ENCODE measurements around the gene KLHL17.

The KLHL17 gene

GRCh38 chr1:923991-924655, 36.3 kb upstream of the KLHL17 start:
- Histone ChIP-seq H3K9me3 (ENCODE audit: control insufficient read depth, insufficient read depth, low read length) (no peaks in the 10 kb centered on the region), H3K4me3 (ENCODE audit: low read length) (0 out of 2 replicates have a peak overlapping the region, but pooled peaks have one; percentile 17), H3K79me2 (ENCODE audit: control insufficient read depth, low read length) (no peaks in the 10 kb centered on the region), H3K4me2 (ENCODE audit: low read length) (no peak overlapping the region; the same call in 1 of the 2 replicates), H3K27me3 (ENCODE audit: control insufficient read depth, low read length) (peaks cover 65% of the 10 kb centered on the region), H3K36me3 (ENCODE audit: control insufficient read depth, low read length) (no peaks in the 10 kb centered on the region), H3K27ac (ENCODE audit: low read depth, low read length) (no peak overlapping the region), H4K20me1 (ENCODE audit: control insufficient read depth, insufficient read depth, low read depth, low read length) (no peaks in the 10 kb centered on the region; the same call in 1 of the 2 replicates), H3K4me1 (ENCODE audit: control insufficient read depth, low read length) (peaks cover 20% of the 10 kb centered on the region), H3F3A (ENCODE audit: control insufficient read depth, insufficient read depth) (no peaks in the 10 kb centered on the region), H3K9me2 (replicated peaks; ENCODE audit: control insufficient read depth, low read length) (no peaks in the 10 kb centered on the region)
- TF ChIP-seq CTCF (IDR thresholded peaks at IDR 0.05; ENCODE audit: low read depth, low read length, poor library complexity, severe bottlenecking): no peak
- no peak for TF ChIP-seq EZH2phosphoT487 (IDR thresholded peaks at IDR 0.05; ENCODE audit: borderline replicate concordance, low read length)

DNA sequence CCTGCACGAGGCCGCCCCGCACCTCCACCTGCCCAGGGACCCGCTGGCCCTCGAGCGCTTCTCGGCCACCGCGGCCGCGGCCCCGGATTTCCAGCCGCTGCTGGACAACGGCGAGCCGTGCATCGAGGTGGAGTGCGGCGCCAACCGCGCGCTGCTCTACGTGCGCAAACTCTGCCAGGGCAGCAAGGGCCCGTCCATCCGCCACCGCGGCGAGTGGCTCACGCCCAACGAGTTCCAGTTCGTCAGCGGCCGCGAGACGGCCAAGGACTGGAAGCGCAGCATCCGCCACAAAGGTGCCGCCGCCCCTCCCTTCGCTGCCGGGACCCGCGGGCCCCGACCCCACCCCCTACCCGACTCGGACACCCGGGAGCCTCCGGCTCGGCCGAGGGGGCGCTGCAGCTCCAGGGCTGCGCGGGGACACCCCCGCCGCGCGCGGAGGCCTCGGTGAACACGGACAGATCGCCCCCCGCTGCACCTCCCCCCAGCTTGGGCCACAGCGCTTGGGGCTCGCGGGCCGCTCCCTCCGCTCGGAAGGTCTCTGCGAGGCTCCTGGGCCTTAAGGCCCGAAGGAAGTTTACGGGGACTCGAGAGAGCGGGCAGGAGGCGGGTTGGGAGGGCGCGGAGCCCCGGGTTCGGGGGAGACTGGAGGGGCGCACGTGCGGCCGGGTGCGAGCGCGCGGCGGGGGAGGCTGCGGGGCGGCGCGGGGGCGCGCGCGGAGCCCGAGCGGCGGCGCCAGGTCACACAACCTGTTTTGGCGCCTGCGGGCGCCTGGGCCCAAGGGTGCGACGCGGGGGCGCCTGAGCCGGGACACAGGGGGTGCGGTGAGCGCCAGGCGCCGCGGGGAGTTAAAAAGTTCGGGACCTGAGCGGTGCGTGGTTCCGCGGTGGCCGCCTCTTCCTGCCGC, 35.5 kb upstream of the KLHL17 start:
- Histone ChIP-seq H3K9me2 (replicated peaks; ENCODE audit: control insufficient read depth, low read length) (no peaks in the 10 kb centered on the region), H3F3A (ENCODE audit: control insufficient read depth, insufficient read depth) (no peaks in the 10 kb centered on the region), H3K4me1 (ENCODE audit: control insufficient read depth, low read length) (peaks cover 20% of the 10 kb centered on the region), H3K4me3 (ENCODE audit: low read length) (no peak overlapping the region), H3K79me2 (ENCODE audit: control insufficient read depth, low read length) (no peaks in the 10 kb centered on the region), H3K36me3 (ENCODE audit: control insufficient read depth, low read length) (no peaks in the 10 kb centered on the region), H3K9me3 (ENCODE audit: control insufficient read depth, insufficient read depth, low read length) (no peaks in the 10 kb centered on the region), H3K4me2 (ENCODE audit: low read length) (no peak overlapping the region), H4K20me1 (ENCODE audit: control insufficient read depth, insufficient read depth, low read depth, low read length) (no peaks in the 10 kb centered on the region; the same call in 1 of the 2 replicates), H3K27me3 (ENCODE audit: control insufficient read depth, low read length) (peaks cover 64% of the 10 kb centered on the region), H3K27ac (ENCODE audit: low read depth, low read length) (no peak overlapping the region)
- TF ChIP-seq EZH2phosphoT487 (IDR thresholded peaks at IDR 0.05; ENCODE audit: borderline replicate concordance, low read length) (peak; percentile 38; the same call in 1 of the 2 replicates), CTCF (IDR thresholded peaks at IDR 0.05; ENCODE audit: low read depth, low read length, poor library complexity, severe bottlenecking) (no peak)

GRCh38 chr1:925561-926421, 34.6 kb upstream of the KLHL17 start:
- Histone ChIP-seq H3K4me3 (ENCODE audit: low read length) (no peak overlapping the region), H3F3A (ENCODE audit: control insufficient read depth, insufficient read depth) (no peaks in the 10 kb centered on the region), H4K20me1 (ENCODE audit: control insufficient read depth, insufficient read depth, low read depth, low read length) (no peaks in the 10 kb centered on the region; the same call in 1 of the 2 replicates), H3K4me2 (ENCODE audit: low read length) (no peak overlapping the region), H3K27ac (ENCODE audit: low read depth, low read length) (no peak overlapping the region), H3K27me3 (ENCODE audit: control insufficient read depth, low read length) (peaks cover 58% of the 10 kb centered on the region), H3K36me3 (ENCODE audit: control insufficient read depth, low read length) (no peaks in the 10 kb centered on the region), H3K79me2 (ENCODE audit: control insufficient read depth, low read length) (no peaks in the 10 kb centered on the region), H3K9me3 (ENCODE audit: control insufficient read depth, insufficient read depth, low read length) (no peaks in the 10 kb centered on the region), H3K4me1 (ENCODE audit: control insufficient read depth, low read length) (peaks cover 14% of the 10 kb centered on the region), H3K9me2 (replicated peaks; ENCODE audit: control insufficient read depth, low read length) (no peaks in the 10 kb centered on the region)
- TF ChIP-seq EZH2phosphoT487 (IDR thresholded peaks at IDR 0.05; ENCODE audit: borderline replicate concordance, low read length) (peak; percentile 34; the same call in 1 of the 2 replicates), CTCF (IDR thresholded peaks at IDR 0.05; ENCODE audit: low read depth, low read length, poor library complexity, severe bottlenecking) (no peak)
